ENCODE measurements around the gene BCAR3.

BCAR3 gene

DNA sequence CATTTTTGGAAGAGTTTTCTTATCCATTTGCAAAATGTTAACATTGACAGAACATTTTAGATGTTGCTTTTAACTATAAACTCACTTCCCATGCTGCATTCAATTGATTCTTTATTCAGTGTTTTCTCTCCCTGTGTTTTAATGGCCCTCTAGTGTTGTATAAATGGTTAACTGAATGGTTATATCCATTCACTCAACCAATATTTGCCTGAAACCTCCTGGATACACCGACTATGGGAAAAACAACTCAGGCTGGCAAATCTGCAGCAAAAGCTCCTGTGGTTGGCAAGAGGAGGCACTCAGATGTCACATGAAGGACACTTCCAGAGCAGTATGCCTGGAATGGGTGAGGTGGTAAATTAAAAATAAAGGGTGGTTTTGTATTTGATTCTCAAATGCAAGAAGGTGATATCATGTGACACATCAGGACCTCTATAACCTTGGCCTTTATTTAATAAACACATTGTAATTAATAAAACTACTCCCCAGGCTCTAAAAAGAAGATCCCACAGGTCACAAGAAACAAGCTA, 107.6 kb downstream of the BCAR3 start:
- Histone ChIP-seq H3K4ac (ENCODE audit: low read depth in 1 of 2, low read length in 2 of 2) (no peak overlapping the region), H3K18ac (ENCODE audit: low read depth in 1 of 2, low read length in 2 of 2) (no peak overlapping the region), H2AFZ (ENCODE audit: low read depth, low read length) (no peak overlapping the region), H2BK15ac (ENCODE audit: low read depth, poor library complexity, severe bottlenecking) (no peak overlapping the region), H2AK5ac (ENCODE audit: low read length, severe bottlenecking) (no peak overlapping the region), H3K79me1 (replicated peaks; ENCODE audit: low read length, poor library complexity, severe bottlenecking) (peaks cover 39% of the 10 kb centered on the region), H3K9me3 (ENCODE audit: control insufficient read depth, low read length) (no peaks in the 10 kb centered on the region), H3K27me3 (ENCODE audit: control insufficient read depth in 1 of 2, insufficient read depth in 1 of 2, low read length in 2 of 2) (no peaks in the 10 kb centered on the region), H3K14ac (ENCODE audit: low read length in 2 of 2) (no peak overlapping the region), H3K23ac (ENCODE audit: low read length in 2 of 2) (no peak overlapping the region), H2BK5ac (ENCODE audit: low read depth, low read length, poor library complexity, severe bottlenecking) (no peak overlapping the region), H3K9ac (ENCODE audit: low read length) (no peak overlapping the region), H3K4me1 (ENCODE audit: control insufficient read depth, insufficient read depth, low read depth, low read length) (peaks cover 21% of the 10 kb centered on the region), H4K91ac (ENCODE audit: low read length) (no peak overlapping the region), H2BK120ac (ENCODE audit: low read depth, low read length) (no peak overlapping the region), H3K36me3 (ENCODE audit: control insufficient read depth in 1 of 2, insufficient read depth in 2 of 2, low read depth in 1 of 2, low read length in 2 of 2) (peaks cover 61 to 96% of the 10 kb centered on the region in 2 experiments), H3K4me3 (ENCODE audit: insufficient read depth in 1 of 2, low read depth in 1 of 2, low read length in 2 of 2) (no peak overlapping the region), H3K27ac (ENCODE audit: low read length, poor library complexity, severe bottlenecking) (no peak overlapping the region), H4K8ac (ENCODE audit: low read length) (no peak overlapping the region), H2BK12ac (ENCODE audit: low read length in 2 of 2) (no peak overlapping the region), H3K4me2 (ENCODE audit: low read length, poor library complexity, severe bottlenecking) (no peak overlapping the region)
- 92% methylated on average over 1 of the region's 1 CpG for WGBS
- DNase-seq = no peak

GRCh38 chr1:93571623-93572310, 109.9 kb downstream of the BCAR3 start:
- 95% methylated on average over 12 of the region's 12 CpGs for WGBS

DNA sequence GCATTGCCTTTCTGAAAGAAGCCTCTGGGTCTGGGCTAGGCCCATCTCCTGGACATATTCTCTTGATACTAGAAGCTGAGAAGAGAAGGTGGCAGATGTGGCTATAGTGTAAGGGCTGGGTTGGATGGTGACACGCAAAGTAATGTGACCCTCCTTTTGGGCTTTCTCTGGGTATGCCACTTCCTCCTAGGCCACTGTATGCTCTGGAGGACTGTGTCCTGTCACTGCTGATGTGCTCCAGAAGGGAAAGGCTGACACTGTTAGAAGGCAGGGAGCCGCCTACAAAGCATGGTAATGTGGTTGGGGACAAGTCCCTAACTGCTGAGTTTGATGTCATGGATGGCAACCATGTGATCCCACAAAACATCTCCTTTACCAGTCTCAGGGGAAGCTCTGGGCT, 112.1 kb downstream of the BCAR3 start:
- no peaks in the 10 kb centered on the region for H3K9me3 ChIP-seq (ENCODE audit: control insufficient read depth, low read length)
- no peak overlapping the region for H2BK120ac ChIP-seq (ENCODE audit: low read depth, low read length)
- H3K36me3 ChIP-seq (ENCODE audit: control insufficient read depth in 1 of 2, insufficient read depth in 2 of 2, low read depth in 1 of 2, low read length in 2 of 2) = peaks cover 54 to 90% of the 10 kb centered on the region in 2 experiments
- H3K27me3 ChIP-seq (ENCODE audit: control insufficient read depth in 1 of 2, insufficient read depth in 1 of 2, low read length in 2 of 2) = no peaks in the 10 kb centered on the region
- DNase-seq = no peak
- peaks cover 4% of the 10 kb centered on the region for H3K4me1 ChIP-seq (ENCODE audit: control insufficient read depth, insufficient read depth, low read depth, low read length)
- no peak overlapping the region for H3K4me2 ChIP-seq (ENCODE audit: low read length, poor library complexity, severe bottlenecking)
- no peak overlapping the region for H2AK5ac ChIP-seq (ENCODE audit: low read length, severe bottlenecking)
- no peak overlapping the region for H3K14ac ChIP-seq (ENCODE audit: low read length in 2 of 2)
- H3K79me1 ChIP-seq (replicated peaks; ENCODE audit: low read length, poor library complexity, severe bottlenecking) = peaks cover 24% of the 10 kb centered on the region
- no peak overlapping the region for H4K8ac ChIP-seq (ENCODE audit: low read length)
- no peak overlapping the region for H3K18ac ChIP-seq (ENCODE audit: low read depth in 1 of 2, low read length in 2 of 2)
- no peak overlapping the region for H3K4me3 ChIP-seq (ENCODE audit: insufficient read depth in 1 of 2, low read depth in 1 of 2, low read length in 2 of 2)
- H2BK15ac ChIP-seq (ENCODE audit: low read depth, poor library complexity, severe bottlenecking) = no peak overlapping the region
- H3K9ac ChIP-seq (ENCODE audit: low read length) = no peak overlapping the region
- H2AFZ ChIP-seq (ENCODE audit: low read depth, low read length) = no peak overlapping the region
- no peak overlapping the region for H3K4ac ChIP-seq (ENCODE audit: low read depth in 1 of 2, low read length in 2 of 2)
- WGBS = 100% methylated on average over 2 of the region's 2 CpGs
- H4K91ac ChIP-seq (ENCODE audit: low read length) = no peak overlapping the region
- no peak overlapping the region for H2BK12ac ChIP-seq (ENCODE audit: low read length in 2 of 2)
- H2BK5ac ChIP-seq (ENCODE audit: low read depth, low read length, poor library complexity, severe bottlenecking) = no peak overlapping the region
- H3K27ac ChIP-seq (ENCODE audit: low read length, poor library complexity, severe bottlenecking) = no peak overlapping the region
- H3K23ac ChIP-seq (ENCODE audit: low read length in 2 of 2) = no peak overlapping the region

More at GRCh38 chr1:93571623-93572310, 109.9 kb downstream of the BCAR3 start:
- H2BK15ac ChIP-seq (ENCODE audit: low read depth, poor library complexity, severe bottlenecking) = peak overlapping the region; percentile 6
- H3K4me3 ChIP-seq (ENCODE audit: insufficient read depth in 1 of 2, low read depth in 1 of 2, low read length in 2 of 2) = no peak overlapping the region
- no peaks in the 10 kb centered on the region for H3K27me3 ChIP-seq (ENCODE audit: control insufficient read depth in 1 of 2, insufficient read depth in 1 of 2, low read length in 2 of 2)
- no peak overlapping the region for H2BK120ac ChIP-seq (ENCODE audit: low read depth, low read length)
- no peak overlapping the region for H2AK5ac ChIP-seq (ENCODE audit: low read length, severe bottlenecking)
- H3K23ac ChIP-seq (ENCODE audit: low read length in 2 of 2) = no peak overlapping the region
- H3K9me3 ChIP-seq (ENCODE audit: control insufficient read depth, low read length) = no peaks in the 10 kb centered on the region
- H2BK5ac ChIP-seq (ENCODE audit: low read depth, low read length, poor library complexity, severe bottlenecking) = peak overlapping the region; percentile 47
- no peak overlapping the region for H4K91ac ChIP-seq (ENCODE audit: low read length)
- no peak overlapping the region for H3K4ac ChIP-seq (ENCODE audit: low read depth in 1 of 2, low read length in 2 of 2)
- DNase-seq = no peak
- H3K18ac ChIP-seq (ENCODE audit: low read depth in 1 of 2, low read length in 2 of 2) = no peak overlapping the region
- no peak overlapping the region for H4K8ac ChIP-seq (ENCODE audit: low read length)
- peaks cover 23% of the 10 kb centered on the region for H3K79me1 ChIP-seq (replicated peaks; ENCODE audit: low read length, poor library complexity, severe bottlenecking)
- H2AFZ ChIP-seq (ENCODE audit: low read depth, low read length) = no peak overlapping the region
- H3K27ac ChIP-seq (ENCODE audit: low read length, poor library complexity, severe bottlenecking) = no peak overlapping the region
- H3K9ac ChIP-seq (ENCODE audit: low read length) = no peak overlapping the region
- peaks cover 13% of the 10 kb centered on the region for H3K4me1 ChIP-seq (ENCODE audit: control insufficient read depth, insufficient read depth, low read depth, low read length)
- no peak overlapping the region for H2BK12ac ChIP-seq (ENCODE audit: low read length in 2 of 2)
- H3K36me3 ChIP-seq (ENCODE audit: control insufficient read depth in 1 of 2, insufficient read depth in 2 of 2, low read depth in 1 of 2, low read length in 2 of 2) = peaks cover 55 to 93% of the 10 kb centered on the region in 2 experiments
- H3K4me2 ChIP-seq (ENCODE audit: low read length, poor library complexity, severe bottlenecking) = no peak overlapping the region
- no peak overlapping the region for H3K14ac ChIP-seq (ENCODE audit: low read length in 2 of 2)

- peak overlapping the region; percentile 17 for H3K27ac ChIP-seq (ENCODE audit: low read length, poor library complexity, severe bottlenecking)
- WGBS = 67% methylated on average over 15 of the region's 15 CpGs
Observed at GRCh38 chr1:93567255-93567918, 114.2 kb downstream of the BCAR3 start.

More at GRCh38 chr1:93567255-93567918, 114.2 kb downstream of the BCAR3 start:
- no peak overlapping the region for H3K23ac ChIP-seq (ENCODE audit: low read length in 2 of 2)
- no peak overlapping the region for H3K4ac ChIP-seq (ENCODE audit: low read depth in 1 of 2, low read length in 2 of 2)
- H4K91ac ChIP-seq (ENCODE audit: low read length) = no peak overlapping the region
- H3K36me3 ChIP-seq (ENCODE audit: control insufficient read depth in 1 of 2, insufficient read depth in 2 of 2, low read depth in 1 of 2, low read length in 2 of 2) = peaks cover 46 to 87% of the 10 kb centered on the region in 2 experiments
- H3K18ac ChIP-seq (ENCODE audit: low read depth in 1 of 2, low read length in 2 of 2) = peak overlapping the region in 1 of 2 experiments; percentile 67
- peak; percentile 96 for DNase-seq
- peak overlapping the region; percentile 62 to 67 for H2BK12ac ChIP-seq (ENCODE audit: low read length in 2 of 2)
- H3K9me3 ChIP-seq (ENCODE audit: control insufficient read depth, low read length) = no peaks in the 10 kb centered on the region
- no peak overlapping the region for H3K4me3 ChIP-seq (ENCODE audit: insufficient read depth in 1 of 2, low read depth in 1 of 2, low read length in 2 of 2)
- no peak overlapping the region for H2BK5ac ChIP-seq (ENCODE audit: low read depth, low read length, poor library complexity, severe bottlenecking)
- peak overlapping the region; percentile 55 for H3K9ac ChIP-seq (ENCODE audit: low read length)
- H3K4me2 ChIP-seq (ENCODE audit: low read length, poor library complexity, severe bottlenecking) = no peak overlapping the region
- H4K8ac ChIP-seq (ENCODE audit: low read length) = no peak overlapping the region
- no peak overlapping the region for H2AFZ ChIP-seq (ENCODE audit: low read depth, low read length)
- no peak overlapping the region for H2BK15ac ChIP-seq (ENCODE audit: low read depth, poor library complexity, severe bottlenecking)
- H2AK5ac ChIP-seq (ENCODE audit: low read length, severe bottlenecking) = no peak overlapping the region
- no peak overlapping the region for H2BK120ac ChIP-seq (ENCODE audit: low read depth, low read length)
- H3K79me1 ChIP-seq (replicated peaks; ENCODE audit: low read length, poor library complexity, severe bottlenecking) = peaks cover 21% of the 10 kb centered on the region
- H3K27me3 ChIP-seq (ENCODE audit: control insufficient read depth in 1 of 2, insufficient read depth in 1 of 2, low read length in 2 of 2) = no peaks in the 10 kb centered on the region
- H3K14ac ChIP-seq (ENCODE audit: low read length in 2 of 2) = no peak overlapping the region
- peaks cover 4% of the 10 kb centered on the region for H3K4me1 ChIP-seq (ENCODE audit: control insufficient read depth, insufficient read depth, low read depth, low read length)

Measured in mesenchymal stem cell (in vitro differentiated cells and primary cell).